ENCODE measurements around the gene ATM. TPM values are rescaled to one million over a fixed set of nuclear protein-coding genes. Genes with fewer than 3 reads are reported as not detected.
"Not testable (repeated sequence)": the region's sequence is repeated elsewhere in the genome, so short reads cannot be mapped to it uniquely, and the experiment has no call there.

ATM gene
- total RNA-seq, 1 donor from 2014 or later, result 72.1 TPM

GRCh38 chr11:108278954-108279353 lies 56.1 kb downstream of the ATM start:
- TF ChIP-seq, protein P1, sequence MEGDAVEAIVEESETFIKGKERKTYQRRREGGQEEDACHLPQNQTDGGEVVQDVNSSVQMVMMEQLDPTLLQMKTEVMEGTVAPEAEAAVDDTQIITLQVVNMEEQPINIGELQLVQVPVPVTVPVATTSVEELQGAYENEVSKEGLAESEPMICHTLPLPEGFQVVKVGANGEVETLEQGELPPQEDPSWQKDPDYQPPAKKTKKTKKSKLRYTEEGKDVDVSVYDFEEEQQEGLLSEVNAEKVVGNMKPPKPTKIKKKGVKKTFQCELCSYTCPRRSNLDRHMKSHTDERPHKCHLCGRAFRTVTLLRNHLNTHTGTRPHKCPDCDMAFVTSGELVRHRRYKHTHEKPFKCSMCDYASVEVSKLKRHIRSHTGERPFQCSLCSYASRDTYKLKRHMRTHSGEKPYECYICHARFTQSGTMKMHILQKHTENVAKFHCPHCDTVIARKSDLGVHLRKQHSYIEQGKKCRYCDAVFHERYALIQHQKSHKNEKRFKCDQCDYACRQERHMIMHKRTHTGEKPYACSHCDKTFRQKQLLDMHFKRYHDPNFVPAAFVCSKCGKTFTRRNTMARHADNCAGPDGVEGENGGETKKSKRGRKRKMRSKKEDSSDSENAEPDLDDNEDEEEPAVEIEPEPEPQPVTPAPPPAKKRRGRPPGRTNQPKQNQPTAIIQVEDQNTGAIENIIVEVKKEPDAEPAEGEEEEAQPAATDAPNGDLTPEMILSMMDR (IDR thresholded peaks at IDR 0.05), result no peak
- Mint-ChIP-seq H3K36me3 (ENCODE audit: unreplicated experiment) (peaks cover 59% of the 10 kb centered on the region), H3K4me3 (ENCODE audit: unreplicated experiment) (no peak overlapping the region), H3K9me3 (ENCODE audit: unreplicated experiment) (peaks cover 12% of the 10 kb centered on the region), H3K27me3 (ENCODE audit: unreplicated experiment) (no peaks in the 10 kb centered on the region), H3K27ac (ENCODE audit: unreplicated experiment) (peak overlapping the region; percentile 6), H3K4me1 (ENCODE audit: unreplicated experiment) (peaks cover 14% of the 10 kb centered on the region)
- no peak for DNase-seq (ENCODE audit: extremely low spot score, unreplicated experiment)

- no peak for DNase-seq (ENCODE audit: extremely low spot score, unreplicated experiment)
Observed at GRCh38 chr11:108286370-108286769, 63.5 kb downstream of the ATM start.

DNA sequence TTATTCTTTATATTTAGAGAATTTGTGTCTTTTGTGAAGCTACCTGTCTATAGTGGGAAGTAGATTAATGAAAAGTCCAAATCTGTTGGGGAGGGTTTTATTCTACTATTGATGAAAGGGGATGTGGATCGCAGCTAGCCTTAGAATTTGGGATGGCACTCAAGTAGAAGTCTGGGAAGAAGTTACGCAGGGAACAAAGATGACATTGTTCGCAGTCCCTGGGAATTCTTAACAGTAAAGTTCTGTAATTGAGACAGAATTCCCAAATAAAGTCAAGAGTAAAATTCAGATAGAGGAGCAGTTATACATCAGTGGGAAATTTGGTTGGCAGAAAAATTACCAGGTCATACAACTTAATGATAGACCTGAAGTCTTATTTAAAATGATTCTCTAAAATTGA lies 64.1 kb downstream of the ATM start:
- no peaks in the 10 kb centered on the region for H3K9me3 Mint-ChIP-seq (ENCODE audit: unreplicated experiment)
- H3K4me3 Mint-ChIP-seq (ENCODE audit: unreplicated experiment), result no peak overlapping the region
- no peak overlapping the region for H3K27ac Mint-ChIP-seq (ENCODE audit: unreplicated experiment)
- TF ChIP-seq, protein P1 (IDR thresholded peaks at IDR 0.05), result no peak
- no peak for DNase-seq (ENCODE audit: extremely low spot score, unreplicated experiment)
- no peaks in the 10 kb centered on the region for H3K4me1 Mint-ChIP-seq (ENCODE audit: unreplicated experiment)
- peaks cover 46% of the 10 kb centered on the region for H3K36me3 Mint-ChIP-seq (ENCODE audit: unreplicated experiment)
- no peaks in the 10 kb centered on the region for H3K27me3 Mint-ChIP-seq (ENCODE audit: unreplicated experiment)

More at GRCh38 chr11:108286370-108286769, 63.5 kb downstream of the ATM start:
- no peak overlapping the region for H3K27ac Mint-ChIP-seq (ENCODE audit: unreplicated experiment)
- no peaks in the 10 kb centered on the region for H3K27me3 Mint-ChIP-seq (ENCODE audit: unreplicated experiment)
- no peaks in the 10 kb centered on the region for H3K4me1 Mint-ChIP-seq (ENCODE audit: unreplicated experiment)
- H3K36me3 Mint-ChIP-seq (ENCODE audit: unreplicated experiment), result peaks cover 45% of the 10 kb centered on the region
- H3K4me3 Mint-ChIP-seq (ENCODE audit: unreplicated experiment), result no peak overlapping the region
- TF ChIP-seq, protein P1 (IDR thresholded peaks at IDR 0.05), result no peak
- H3K9me3 Mint-ChIP-seq (ENCODE audit: unreplicated experiment), result no peaks in the 10 kb centered on the region

GRCh38 chr11:108289066-108289465 lies 66.2 kb downstream of the ATM start:
- H3K36me3 Mint-ChIP-seq (ENCODE audit: unreplicated experiment), result peaks cover 42% of the 10 kb centered on the region

GRCh38 chr11:108289699-108290098 lies 66.8 kb downstream of the ATM start:
- no peak overlapping the region for H3K27ac Mint-ChIP-seq (ENCODE audit: unreplicated experiment)
- TF ChIP-seq, protein P1 (IDR thresholded peaks at IDR 0.05), result no peak
- H3K4me3 Mint-ChIP-seq (ENCODE audit: unreplicated experiment), result no peak overlapping the region
- H3K27me3 Mint-ChIP-seq (ENCODE audit: unreplicated experiment), result no peaks in the 10 kb centered on the region
- H3K36me3 Mint-ChIP-seq (ENCODE audit: unreplicated experiment), result peaks cover 39% of the 10 kb centered on the region
- no peaks in the 10 kb centered on the region for H3K4me1 Mint-ChIP-seq (ENCODE audit: unreplicated experiment)
- DNase-seq (ENCODE audit: extremely low spot score, unreplicated experiment), result no peak
- no peaks in the 10 kb centered on the region for H3K9me3 Mint-ChIP-seq (ENCODE audit: unreplicated experiment)

More at GRCh38 chr11:108289066-108289465, 66.2 kb downstream of the ATM start:
- DNase-seq (ENCODE audit: extremely low spot score, unreplicated experiment); H3K27ac Mint-ChIP-seq (ENCODE audit: unreplicated experiment); H3K27me3 Mint-ChIP-seq (ENCODE audit: unreplicated experiment); H3K4me3 Mint-ChIP-seq (ENCODE audit: unreplicated experiment); H3K9me3 Mint-ChIP-seq (ENCODE audit: unreplicated experiment); H3K4me1 Mint-ChIP-seq (ENCODE audit: unreplicated experiment): not testable (repeated sequence)

DNA sequence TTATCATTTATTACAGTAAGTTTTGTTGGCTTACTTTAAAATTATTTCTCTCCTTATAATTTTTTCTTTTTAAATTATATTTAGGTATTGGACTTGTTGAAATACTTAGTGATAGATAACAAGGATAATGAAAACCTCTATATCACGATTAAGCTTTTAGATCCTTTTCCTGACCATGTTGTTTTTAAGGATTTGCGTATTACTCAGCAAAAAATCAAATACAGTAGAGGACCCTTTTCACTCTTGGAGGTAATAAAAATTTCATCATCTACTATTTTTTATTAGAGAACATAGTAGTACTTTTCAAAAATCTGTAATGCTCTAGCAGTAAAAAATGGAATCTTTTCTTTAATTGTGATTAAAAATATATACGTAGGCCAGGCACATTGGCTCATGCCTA lies 70.4 kb downstream of the ATM start:
- H3K36me3 Mint-ChIP-seq (ENCODE audit: unreplicated experiment), result peaks cover 30% of the 10 kb centered on the region
- DNase-seq (ENCODE audit: extremely low spot score, unreplicated experiment), result no peak
- TF ChIP-seq, protein P1 (IDR thresholded peaks at IDR 0.05), result no peak
- H3K4me3 Mint-ChIP-seq (ENCODE audit: unreplicated experiment), result no peak overlapping the region
- no peaks in the 10 kb centered on the region for H3K27me3 Mint-ChIP-seq (ENCODE audit: unreplicated experiment)
- H3K9me3 Mint-ChIP-seq (ENCODE audit: unreplicated experiment), result no peaks in the 10 kb centered on the region
- no peaks in the 10 kb centered on the region for H3K4me1 Mint-ChIP-seq (ENCODE audit: unreplicated experiment)
- H3K27ac Mint-ChIP-seq (ENCODE audit: unreplicated experiment), result no peak overlapping the region
